ENCODE data around the gene CACHD1.
A peak's percentile ranks its signal among the peaks of the same experiment; 100 is the strongest.

Gene CACHD1

DNA sequence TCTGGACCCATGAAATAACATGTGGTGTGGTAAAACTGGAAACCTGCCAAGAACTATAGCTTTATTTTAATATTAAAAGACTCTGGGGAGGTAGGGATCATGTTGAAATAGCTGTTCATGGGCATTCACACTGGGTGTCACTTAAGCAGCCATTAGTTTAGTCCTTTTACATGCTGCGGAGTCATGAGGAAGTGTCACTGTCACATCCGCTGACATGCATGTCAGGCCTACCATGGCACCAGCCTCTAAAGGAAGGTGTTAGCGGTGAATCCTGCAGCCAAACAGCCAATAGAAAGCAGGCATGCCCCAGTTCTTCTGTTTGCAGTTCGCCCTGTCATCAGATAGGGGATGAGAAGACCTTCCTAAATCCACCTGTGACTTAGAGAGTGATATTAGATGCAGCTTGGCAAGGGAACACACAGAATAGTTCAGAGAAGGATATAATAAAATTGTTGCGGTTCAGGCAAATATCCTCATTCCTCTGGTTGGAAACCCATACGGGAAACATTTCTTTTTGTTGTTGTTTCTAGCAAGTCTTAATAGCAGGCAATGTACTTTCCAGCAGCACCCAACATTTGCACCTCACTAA is 100.4 kb downstream of the CACHD1 start:
- Histone ChIP-seq H3K4me1 (peaks cover 36% of the 10 kb centered on the region), H3K27me3 (ENCODE audit: low read depth) (no peaks in the 10 kb centered on the region), H3K9me3 (no peaks in the 10 kb centered on the region), H3K4me3 (no peak overlapping the region), H3K36me3 (replicated peaks) (no peaks in the 10 kb centered on the region; the same call in 1 of the 2 replicates)
- no peak for DNase-seq (ENCODE audit: low spot score in 2 of 2)
- in situ Hi-C loops (cut with MboI; ENCODE audit: low sequenced_read_pairs): no loop called here

DNA sequence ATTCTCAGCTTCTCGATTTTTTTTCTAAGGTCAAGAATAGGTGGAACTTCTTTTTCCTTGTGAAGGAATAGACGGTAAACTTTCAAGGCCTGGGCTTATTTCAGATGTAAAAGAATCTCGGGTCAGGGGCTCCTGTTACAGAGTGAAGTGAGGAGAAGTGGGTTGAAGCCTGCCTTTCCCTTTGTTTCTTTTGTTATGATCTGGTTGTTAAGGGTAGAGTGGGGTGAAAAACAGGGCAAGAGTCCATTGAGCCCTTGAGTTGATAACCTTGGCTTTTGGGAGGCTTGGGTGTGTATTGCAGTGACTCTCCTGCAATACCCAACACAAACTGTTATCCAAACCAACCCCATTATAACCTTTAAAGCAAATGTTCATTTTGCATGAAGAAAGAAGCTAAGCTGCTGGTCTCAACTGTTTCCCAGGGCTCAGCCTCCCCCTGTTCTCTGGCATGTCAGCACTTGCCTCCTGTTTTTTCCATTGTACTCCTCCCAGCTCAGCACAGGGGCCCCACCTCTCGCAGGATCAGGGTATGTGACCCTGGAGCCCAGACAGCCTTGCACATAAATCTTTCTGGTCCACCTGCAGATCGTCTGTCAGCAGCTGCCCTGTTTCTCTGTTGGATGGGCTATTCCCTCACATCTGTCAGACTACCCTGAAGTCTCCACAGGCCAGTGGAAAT is 102.4 kb downstream of the CACHD1 start:
- in situ Hi-C loops (cut with MboI; ENCODE audit: low sequenced_read_pairs): no loop called here
- H3K27me3 ChIP-seq (ENCODE audit: low read depth): no peaks in the 10 kb centered on the region

DNA sequence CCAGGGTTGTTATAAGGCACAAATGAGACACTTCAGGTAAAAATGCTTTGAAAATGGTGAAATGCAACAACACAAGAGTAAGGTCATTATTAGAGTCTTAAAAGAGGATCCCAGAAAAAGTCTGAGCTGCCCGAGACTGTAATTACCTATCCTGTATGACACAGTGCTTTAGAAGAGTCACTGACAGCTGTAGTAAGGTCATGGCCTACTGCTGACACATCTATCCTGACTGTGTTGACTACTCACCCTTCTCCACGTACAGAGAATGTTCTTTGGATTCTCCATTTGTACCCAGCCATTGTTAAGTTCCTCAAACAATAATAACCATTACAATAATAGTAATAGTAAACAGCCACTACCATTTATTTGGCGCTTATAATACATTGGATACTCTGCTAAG is 104.4 kb downstream of the CACHD1 start:
- peak in 1 of 2 experiments; percentile 47 for DNase-seq (ENCODE audit: low spot score in 2 of 2)
- Histone ChIP-seq H3K9me3 (no peaks in the 10 kb centered on the region), H3K4me1 (peaks cover 36% of the 10 kb centered on the region), H3K36me3 (replicated peaks) (no peaks in the 10 kb centered on the region; the same call in 1 of the 2 replicates), H3K4me3 (no peak overlapping the region), H3K27me3 (ENCODE audit: low read depth) (no peaks in the 10 kb centered on the region)
- in situ Hi-C loops (cut with MboI; ENCODE audit: low sequenced_read_pairs): no loop called here

More for the DNA sequence above, 102.4 kb downstream of the CACHD1 start:
- Histone ChIP-seq H3K36me3 (replicated peaks) (no peaks in the 10 kb centered on the region; the same call in 1 of the 2 replicates), H3K4me3 (no peak overlapping the region), H3K9me3 (no peaks in the 10 kb centered on the region), H3K4me1 (peaks cover 36% of the 10 kb centered on the region)
- peak; percentile 76 to 77 for DNase-seq (ENCODE audit: low spot score in 2 of 2)

- H3K36me3 ChIP-seq (replicated peaks): no peaks in the 10 kb centered on the region
- in situ Hi-C loops (cut with MboI; ENCODE audit: low sequenced_read_pairs): no loop called here
- H3K9me3 ChIP-seq: no peaks in the 10 kb centered on the region
- no peak for DNase-seq (ENCODE audit: low spot score in 2 of 2)
- H3K27me3 ChIP-seq (ENCODE audit: low read depth): no peaks in the 10 kb centered on the region
- peaks cover 40% of the 10 kb centered on the region for H3K4me1 ChIP-seq
- no peak overlapping the region for H3K4me3 ChIP-seq
These were observed 106.2 kb downstream of the CACHD1 start for GRCh38 chr1:64575881-64576676.

DNA sequence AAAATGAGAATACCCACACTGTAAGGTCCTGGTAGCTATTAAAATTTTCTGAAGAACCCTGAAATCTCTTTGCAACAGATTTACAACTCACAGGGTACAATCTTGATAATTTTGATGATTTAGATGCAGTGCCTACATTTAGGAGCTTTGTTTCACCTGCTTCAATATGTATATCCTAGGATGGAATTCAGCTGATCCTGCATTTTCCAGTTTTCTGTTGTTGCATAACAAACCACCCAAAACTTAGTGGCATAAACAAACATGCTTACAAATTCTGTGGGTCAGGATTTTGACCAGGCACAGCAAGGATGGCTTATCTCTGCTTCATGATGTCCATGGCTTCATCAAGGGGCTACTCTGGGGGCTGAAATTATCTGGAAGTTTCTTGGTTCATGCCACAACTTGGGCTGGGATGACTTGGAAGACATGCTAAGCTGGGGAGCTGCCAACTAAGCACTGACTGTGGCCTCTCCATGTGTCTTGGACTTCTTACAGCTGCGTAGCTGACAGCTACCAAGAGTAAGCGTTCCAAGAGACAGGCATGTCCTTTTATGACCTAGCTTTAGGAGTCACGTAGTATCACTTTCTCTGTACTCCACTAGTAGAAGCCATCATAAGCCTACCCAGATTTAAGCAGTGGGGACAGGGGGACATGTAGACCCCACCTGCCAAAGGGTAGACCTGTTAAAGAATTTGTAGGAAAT is 108.5 kb downstream of the CACHD1 start:
- H3K9me3 ChIP-seq: no peaks in the 10 kb centered on the region
- H3K36me3 ChIP-seq (replicated peaks): no peaks in the 10 kb centered on the region
- H3K4me1 ChIP-seq: peaks cover 39% of the 10 kb centered on the region
- DNase-seq (ENCODE audit: low spot score in 2 of 2): no peak
- in situ Hi-C loops (cut with MboI; ENCODE audit: low sequenced_read_pairs): no loop called here
- no peaks in the 10 kb centered on the region for H3K27me3 ChIP-seq (ENCODE audit: low read depth)
- H3K4me3 ChIP-seq: no peak overlapping the region

GRCh38 chr1:64579767-64580166 is 109.8 kb downstream of the CACHD1 start:
- DNase-seq (ENCODE audit: low spot score in 2 of 2): no peak
- Histone ChIP-seq H3K9me3 (no peaks in the 10 kb centered on the region), H3K4me1 (peaks cover 31% of the 10 kb centered on the region), H3K27me3 (ENCODE audit: low read depth) (no peaks in the 10 kb centered on the region), H3K4me3 (no peak overlapping the region), H3K36me3 (replicated peaks) (no peaks in the 10 kb centered on the region)
- in situ Hi-C loops (cut with MboI; ENCODE audit: low sequenced_read_pairs): no loop called here

DNA sequence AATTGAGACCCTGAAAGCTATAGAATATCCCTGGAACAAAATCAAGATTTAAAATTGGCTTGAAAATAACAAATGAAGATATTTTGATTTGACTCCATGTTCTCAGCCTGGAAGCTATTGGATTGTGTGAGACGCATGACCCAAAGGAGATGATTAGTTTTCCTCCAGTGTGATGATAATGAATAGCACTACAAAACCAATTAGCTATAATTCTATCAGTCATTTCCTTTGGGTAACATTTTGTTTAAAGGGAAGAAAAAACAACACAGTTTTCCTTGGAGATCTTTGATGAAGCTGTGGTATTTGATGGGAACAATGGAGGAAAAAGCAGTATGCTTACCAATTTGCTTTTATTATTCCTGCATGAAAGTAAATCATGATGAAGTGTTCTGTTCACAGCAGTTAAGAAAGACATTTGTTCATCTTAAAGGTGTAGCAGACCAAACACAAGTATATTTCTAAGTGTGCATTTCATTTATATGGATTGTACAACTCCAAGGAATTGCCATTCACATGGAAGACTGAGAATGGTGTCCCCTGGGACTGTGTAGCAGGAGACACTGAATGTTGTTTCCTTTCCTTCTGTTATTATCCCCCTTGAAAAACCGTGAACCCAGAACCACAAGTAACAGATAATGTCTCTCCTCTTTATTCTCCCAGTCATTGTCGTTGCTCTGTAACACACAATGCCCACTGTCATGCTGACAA is 111.4 kb downstream of the CACHD1 start:
- Histone ChIP-seq H3K4me3 (no peak overlapping the region), H3K4me1 (peaks cover 26% of the 10 kb centered on the region), H3K9me3 (no peaks in the 10 kb centered on the region), H3K27me3 (ENCODE audit: low read depth) (no peaks in the 10 kb centered on the region), H3K36me3 (replicated peaks) (no peaks in the 10 kb centered on the region)
- in situ Hi-C loops (cut with MboI; ENCODE audit: low sequenced_read_pairs): no loop called here
- peak; percentile 43 to 79 for DNase-seq (ENCODE audit: low spot score in 2 of 2)

DNA sequence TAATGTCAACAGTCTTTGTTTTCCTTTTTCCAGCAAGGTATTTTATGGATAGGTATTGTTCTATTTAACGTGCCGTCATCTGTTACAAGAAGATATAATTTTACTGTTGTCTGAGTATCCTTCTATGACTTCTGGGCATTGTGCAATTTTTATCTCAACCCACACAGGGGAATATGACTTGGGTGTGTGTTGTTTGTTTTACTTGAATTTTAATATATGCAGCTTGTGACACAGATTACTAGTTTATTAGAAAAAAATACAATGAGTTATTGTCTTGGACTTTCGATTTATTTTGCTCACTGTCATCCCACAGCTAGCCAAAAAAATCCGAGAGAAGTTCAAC is 111.9 kb downstream of the CACHD1 start:
- no peak for DNase-seq (ENCODE audit: low spot score in 2 of 2)
- Histone ChIP-seq H3K9me3 (no peaks in the 10 kb centered on the region), H3K36me3 (replicated peaks) (no peaks in the 10 kb centered on the region), H3K4me1 (peaks cover 26% of the 10 kb centered on the region), H3K4me3 (no peak overlapping the region), H3K27me3 (ENCODE audit: low read depth) (no peaks in the 10 kb centered on the region)
- in situ Hi-C loops (cut with MboI; ENCODE audit: low sequenced_read_pairs): no loop called here

DNA sequence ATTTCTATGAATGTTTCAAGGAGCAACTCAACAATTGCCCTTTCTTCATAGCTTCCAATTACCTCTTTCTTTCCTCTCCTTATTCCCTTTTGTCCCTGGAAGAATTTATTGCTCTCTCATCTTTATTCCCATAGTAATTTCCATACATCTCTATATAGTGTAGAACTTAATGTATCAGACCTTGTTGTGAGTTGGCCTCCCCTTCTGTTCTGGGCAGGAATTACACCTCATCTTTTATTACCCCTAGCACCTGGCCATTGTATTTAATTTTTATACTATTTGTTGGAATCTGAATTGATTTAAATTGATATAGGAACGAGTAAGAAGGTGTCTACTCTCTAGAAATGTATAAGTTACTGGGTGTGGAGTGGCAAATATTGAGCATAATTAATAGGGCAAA is 114.5 kb downstream of the CACHD1 start:
- Histone ChIP-seq H3K4me3 (no peak overlapping the region), H3K36me3 (replicated peaks) (no peaks in the 10 kb centered on the region), H3K9me3 (no peaks in the 10 kb centered on the region), H3K4me1 (peaks cover 31% of the 10 kb centered on the region), H3K27me3 (ENCODE audit: low read depth) (no peaks in the 10 kb centered on the region)
- peak in 1 of 2 experiments; percentile 28 for DNase-seq (ENCODE audit: low spot score in 2 of 2)
- in situ Hi-C loops (cut with MboI; ENCODE audit: low sequenced_read_pairs): no loop called here

GRCh38 chr1:64588876-64589275 is 118.9 kb downstream of the CACHD1 start:
- in situ Hi-C loops (cut with MboI; ENCODE audit: low sequenced_read_pairs): no loop called here
- no peak for DNase-seq (ENCODE audit: low spot score in 2 of 2)
- Histone ChIP-seq H3K36me3 (replicated peaks) (no peaks in the 10 kb centered on the region), H3K9me3 (no peaks in the 10 kb centered on the region), H3K4me1 (peaks cover 8% of the 10 kb centered on the region), H3K27me3 (ENCODE audit: low read depth) (no peaks in the 10 kb centered on the region), H3K4me3 (no peak overlapping the region)

GRCh38 chr1:64590316-64590715 is 120.4 kb downstream of the CACHD1 start:
- peaks cover 12% of the 10 kb centered on the region for H3K4me1 ChIP-seq
- H3K4me3 ChIP-seq: no peak overlapping the region
- no peaks in the 10 kb centered on the region for H3K27me3 ChIP-seq (ENCODE audit: low read depth)
- in situ Hi-C loops (cut with MboI; ENCODE audit: low sequenced_read_pairs): no loop called here
- no peaks in the 10 kb centered on the region for H3K36me3 ChIP-seq (replicated peaks)
- no peaks in the 10 kb centered on the region for H3K9me3 ChIP-seq
- no peak for DNase-seq (ENCODE audit: low spot score in 2 of 2)

DNA sequence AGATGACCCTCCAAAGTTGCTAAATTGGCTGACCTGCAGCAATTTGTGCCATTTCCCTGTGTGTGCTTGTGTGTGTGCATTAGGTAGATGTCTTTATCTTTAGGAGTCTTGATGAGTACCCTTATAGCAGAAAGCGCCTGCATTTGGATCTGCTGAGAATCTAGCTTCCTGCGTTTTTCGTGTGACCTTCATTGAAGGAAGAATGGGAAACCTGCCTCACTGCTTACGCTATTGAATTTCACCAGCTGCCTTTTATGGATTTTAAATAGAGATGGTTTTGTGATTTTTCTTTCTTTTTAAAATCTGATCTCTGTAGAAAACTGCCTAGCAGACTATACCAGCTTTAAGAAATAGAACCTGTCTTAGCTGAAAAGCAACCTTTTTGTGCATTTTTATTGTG is 124.5 kb downstream of the CACHD1 start:
- no peak for DNase-seq (ENCODE audit: low spot score in 2 of 2)
- Histone ChIP-seq H3K27me3 (ENCODE audit: low read depth) (no peaks in the 10 kb centered on the region), H3K4me3 (no peak overlapping the region), H3K4me1 (peaks cover 7% of the 10 kb centered on the region), H3K36me3 (replicated peaks) (no peaks in the 10 kb centered on the region), H3K9me3 (no peaks in the 10 kb centered on the region)
- in situ Hi-C loops (cut with MboI; ENCODE audit: low sequenced_read_pairs): no loop called here

GRCh38 chr1:64595871-64596515 is 126.1 kb downstream of the CACHD1 start:
- Histone ChIP-seq H3K4me1 (peaks cover 4% of the 10 kb centered on the region; the same call in 1 of the 2 replicates), H3K36me3 (replicated peaks) (no peaks in the 10 kb centered on the region; the same call in 1 of the 2 replicates), H3K9me3 (no peaks in the 10 kb centered on the region), H3K4me3 (no peak overlapping the region), H3K27me3 (ENCODE audit: low read depth) (no peaks in the 10 kb centered on the region)
- DNase-seq (ENCODE audit: low spot score in 2 of 2): no peak
- in situ Hi-C loops (cut with MboI; ENCODE audit: low sequenced_read_pairs): no loop called here
